ENCODE measurements around the gene SEPTIN5.

DNA sequence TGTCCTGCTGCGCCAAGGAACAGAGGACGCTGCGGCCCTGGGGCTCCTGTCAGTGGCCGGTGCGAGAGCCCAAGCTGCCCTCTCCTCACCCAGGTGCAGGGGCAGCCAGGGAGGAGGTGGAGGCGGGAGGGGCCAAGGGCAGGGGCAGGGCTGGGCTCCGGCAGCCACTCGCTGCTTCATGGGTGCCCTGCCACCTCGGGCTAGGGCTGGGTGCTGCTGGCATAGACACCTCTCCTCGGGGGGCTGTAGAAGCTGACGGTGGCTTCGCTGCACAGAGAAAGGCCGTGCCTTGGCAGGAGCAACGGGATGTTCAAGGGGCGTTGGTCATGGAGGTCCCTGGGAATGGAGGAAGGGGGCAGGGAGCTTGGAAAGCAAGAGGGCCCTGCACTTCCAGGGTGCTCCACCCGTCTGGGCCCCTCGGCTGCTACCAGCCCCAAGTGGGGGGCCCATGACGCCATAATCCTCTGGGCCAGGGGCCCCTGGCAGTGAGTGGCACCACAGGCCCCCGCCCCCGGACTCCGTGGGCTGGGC lies 44.7 kb downstream of the SEPTIN5 start:
- TF ChIP-seq, protein P1, sequence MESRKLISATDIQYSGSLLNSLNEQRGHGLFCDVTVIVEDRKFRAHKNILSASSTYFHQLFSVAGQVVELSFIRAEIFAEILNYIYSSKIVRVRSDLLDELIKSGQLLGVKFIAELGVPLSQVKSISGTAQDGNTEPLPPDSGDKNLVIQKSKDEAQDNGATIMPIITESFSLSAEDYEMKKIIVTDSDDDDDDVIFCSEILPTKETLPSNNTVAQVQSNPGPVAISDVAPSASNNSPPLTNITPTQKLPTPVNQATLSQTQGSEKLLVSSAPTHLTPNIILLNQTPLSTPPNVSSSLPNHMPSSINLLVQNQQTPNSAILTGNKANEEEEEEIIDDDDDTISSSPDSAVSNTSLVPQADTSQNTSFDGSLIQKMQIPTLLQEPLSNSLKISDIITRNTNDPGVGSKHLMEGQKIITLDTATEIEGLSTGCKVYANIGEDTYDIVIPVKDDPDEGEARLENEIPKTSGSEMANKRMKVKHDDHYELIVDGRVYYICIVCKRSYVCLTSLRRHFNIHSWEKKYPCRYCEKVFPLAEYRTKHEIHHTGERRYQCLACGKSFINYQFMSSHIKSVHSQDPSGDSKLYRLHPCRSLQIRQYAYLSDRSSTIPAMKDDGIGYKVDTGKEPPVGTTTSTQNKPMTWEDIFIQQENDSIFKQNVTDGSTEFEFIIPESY (IDR thresholded peaks at IDR 0.05; ENCODE audit: borderline replicate concordance, low read depth): no peak
- TF ChIP-seq, protein P2, sequence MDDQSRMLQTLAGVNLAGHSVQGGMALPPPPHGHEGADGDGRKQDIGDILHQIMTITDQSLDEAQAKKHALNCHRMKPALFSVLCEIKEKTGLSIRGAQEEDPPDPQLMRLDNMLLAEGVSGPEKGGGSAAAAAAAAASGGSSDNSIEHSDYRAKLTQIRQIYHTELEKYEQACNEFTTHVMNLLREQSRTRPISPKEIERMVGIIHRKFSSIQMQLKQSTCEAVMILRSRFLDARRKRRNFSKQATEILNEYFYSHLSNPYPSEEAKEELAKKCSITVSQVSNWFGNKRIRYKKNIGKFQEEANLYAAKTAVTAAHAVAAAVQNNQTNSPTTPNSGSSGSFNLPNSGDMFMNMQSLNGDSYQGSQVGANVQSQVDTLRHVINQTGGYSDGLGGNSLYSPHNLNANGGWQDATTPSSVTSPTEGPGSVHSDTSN (IDR thresholded peaks at IDR 0.05): no peak
- TF ChIP-seq, protein P3, sequence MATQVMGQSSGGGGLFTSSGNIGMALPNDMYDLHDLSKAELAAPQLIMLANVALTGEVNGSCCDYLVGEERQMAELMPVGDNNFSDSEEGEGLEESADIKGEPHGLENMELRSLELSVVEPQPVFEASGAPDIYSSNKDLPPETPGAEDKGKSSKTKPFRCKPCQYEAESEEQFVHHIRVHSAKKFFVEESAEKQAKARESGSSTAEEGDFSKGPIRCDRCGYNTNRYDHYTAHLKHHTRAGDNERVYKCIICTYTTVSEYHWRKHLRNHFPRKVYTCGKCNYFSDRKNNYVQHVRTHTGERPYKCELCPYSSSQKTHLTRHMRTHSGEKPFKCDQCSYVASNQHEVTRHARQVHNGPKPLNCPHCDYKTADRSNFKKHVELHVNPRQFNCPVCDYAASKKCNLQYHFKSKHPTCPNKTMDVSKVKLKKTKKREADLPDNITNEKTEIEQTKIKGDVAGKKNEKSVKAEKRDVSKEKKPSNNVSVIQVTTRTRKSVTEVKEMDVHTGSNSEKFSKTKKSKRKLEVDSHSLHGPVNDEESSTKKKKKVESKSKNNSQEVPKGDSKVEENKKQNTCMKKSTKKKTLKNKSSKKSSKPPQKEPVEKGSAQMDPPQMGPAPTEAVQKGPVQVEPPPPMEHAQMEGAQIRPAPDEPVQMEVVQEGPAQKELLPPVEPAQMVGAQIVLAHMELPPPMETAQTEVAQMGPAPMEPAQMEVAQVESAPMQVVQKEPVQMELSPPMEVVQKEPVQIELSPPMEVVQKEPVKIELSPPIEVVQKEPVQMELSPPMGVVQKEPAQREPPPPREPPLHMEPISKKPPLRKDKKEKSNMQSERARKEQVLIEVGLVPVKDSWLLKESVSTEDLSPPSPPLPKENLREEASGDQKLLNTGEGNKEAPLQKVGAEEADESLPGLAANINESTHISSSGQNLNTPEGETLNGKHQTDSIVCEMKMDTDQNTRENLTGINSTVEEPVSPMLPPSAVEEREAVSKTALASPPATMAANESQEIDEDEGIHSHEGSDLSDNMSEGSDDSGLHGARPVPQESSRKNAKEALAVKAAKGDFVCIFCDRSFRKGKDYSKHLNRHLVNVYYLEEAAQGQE (IDR thresholded peaks at IDR 0.05; ENCODE audit: low read depth, low read length): no peak
- no peak for TF ChIP-seq RAD21 (IDR thresholded peaks at IDR 0.05; ENCODE audit: low read length)
- TF ChIP-seq SMC3 (IDR thresholded peaks at IDR 0.05; ENCODE audit: low read depth, low read length): no peak
- TF ChIP-seq, protein P4, sequence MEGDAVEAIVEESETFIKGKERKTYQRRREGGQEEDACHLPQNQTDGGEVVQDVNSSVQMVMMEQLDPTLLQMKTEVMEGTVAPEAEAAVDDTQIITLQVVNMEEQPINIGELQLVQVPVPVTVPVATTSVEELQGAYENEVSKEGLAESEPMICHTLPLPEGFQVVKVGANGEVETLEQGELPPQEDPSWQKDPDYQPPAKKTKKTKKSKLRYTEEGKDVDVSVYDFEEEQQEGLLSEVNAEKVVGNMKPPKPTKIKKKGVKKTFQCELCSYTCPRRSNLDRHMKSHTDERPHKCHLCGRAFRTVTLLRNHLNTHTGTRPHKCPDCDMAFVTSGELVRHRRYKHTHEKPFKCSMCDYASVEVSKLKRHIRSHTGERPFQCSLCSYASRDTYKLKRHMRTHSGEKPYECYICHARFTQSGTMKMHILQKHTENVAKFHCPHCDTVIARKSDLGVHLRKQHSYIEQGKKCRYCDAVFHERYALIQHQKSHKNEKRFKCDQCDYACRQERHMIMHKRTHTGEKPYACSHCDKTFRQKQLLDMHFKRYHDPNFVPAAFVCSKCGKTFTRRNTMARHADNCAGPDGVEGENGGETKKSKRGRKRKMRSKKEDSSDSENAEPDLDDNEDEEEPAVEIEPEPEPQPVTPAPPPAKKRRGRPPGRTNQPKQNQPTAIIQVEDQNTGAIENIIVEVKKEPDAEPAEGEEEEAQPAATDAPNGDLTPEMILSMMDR (IDR thresholded peaks at IDR 0.05): no peak
- TF ChIP-seq, protein P5, sequence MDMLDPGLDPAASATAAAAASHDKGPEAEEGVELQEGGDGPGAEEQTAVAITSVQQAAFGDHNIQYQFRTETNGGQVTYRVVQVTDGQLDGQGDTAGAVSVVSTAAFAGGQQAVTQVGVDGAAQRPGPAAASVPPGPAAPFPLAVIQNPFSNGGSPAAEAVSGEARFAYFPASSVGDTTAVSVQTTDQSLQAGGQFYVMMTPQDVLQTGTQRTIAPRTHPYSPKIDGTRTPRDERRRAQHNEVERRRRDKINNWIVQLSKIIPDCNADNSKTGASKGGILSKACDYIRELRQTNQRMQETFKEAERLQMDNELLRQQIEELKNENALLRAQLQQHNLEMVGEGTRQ (IDR thresholded peaks at IDR 0.05; ENCODE audit: borderline replicate concordance, low read depth, low read length): no peak
- TF ChIP-seq EP300 (IDR thresholded peaks at IDR 0.05; ENCODE audit: borderline replicate concordance in 1 of 2, low read depth in 1 of 2, low read length in 1 of 2): no peak
- no peak for TF ChIP-seq TCF12 (IDR thresholded peaks at IDR 0.05)
- no peak for TF ChIP-seq POLR2AphosphoS5 (IDR thresholded peaks at IDR 0.05; ENCODE audit: low read depth, low read length)
- TF ChIP-seq TAF1 (IDR thresholded peaks at IDR 0.05; ENCODE audit: borderline replicate concordance, low read depth, low read length): no peak
